NB4 (cell line): Measurements from ENCODE around the gene SMIM24.

ENCODE experiments used
- CTCF ChIP-seq: IDR thresholded peaks from one replicate; pipeline ENCODE4 v1.5.1; 2012; ENCODE audit warnings: low read depth, low read length
- MAX ChIP-seq: IDR thresholded peaks from 2 replicates; pipeline ENCODE4 v1.6.1; 2011; ENCODE audit warnings: low read depth, low read length

GRCh38 chr19:3519126-3519525 is 38.8 kb upstream of the SMIM24 start:
- TF ChIP-seq CTCF (no peak), MAX (no peak)
